Uterus (tissue), 4 donors: ENCODE results near the gene P3H2. TPM values are rescaled to one million over a fixed set of nuclear protein-coding genes. Genes with fewer than 3 reads are reported as not detected.

Experiments
- DNase-seq, 2 donors: peaks; one replicate each; pipeline ENCODE4 v3.0.0-alpha.2; 2019 to 2020
- H3K27ac ChIP-seq, 2 donors: fragments of 200-600 bp; sonication (generic); 1 replicate in 1 of 2; 2 replicates in 1 of 2; pipeline ENCODE4 v1.5.1; 2016 to 2018
- H3K27me3 ChIP-seq, 2 donors: fragments of 200-600 bp; sonication (generic); one replicate each; pipeline ENCODE4 v1.5.1; 2018 to 2019; ENCODE audit warnings: control low read depth in 1 of 2
- H3K36me3 ChIP-seq, 2 donors: fragments of 200-600 bp; sonication (generic); one replicate each; pipeline ENCODE4 v1.5.1; 2019; ENCODE audit warnings: control low read depth in 1 of 2
- H3K4me1 ChIP-seq, 2 donors: fragments of 200-600 bp; sonication (generic); one replicate each; pipeline ENCODE4 v1.5.1; 2018 to 2019; ENCODE audit warnings: control low read depth in 1 of 2
- H3K4me3 ChIP-seq, 2 donors: fragments of 200-600 bp; sonication (generic); 1 replicate in 1 of 2; 2 replicates in 1 of 2; pipeline ENCODE4 v1.5.1; 2018 to 2019; ENCODE audit warnings: mild to moderate bottlenecking in 1 of 2
- H3K9me3 ChIP-seq, 2 donors: fragments of 200-600 bp; sonication (generic); one replicate each; pipeline ENCODE4 v1.5.1; 2019; ENCODE audit warnings: control low read depth in 1 of 2
- CTCF ChIP-seq, 4 experiments: fragments of 200-600 bp in 2 of 4; fragments of 450-650 bp in 2 of 4; sonication (generic) in 2 of 4; IDR thresholded peaks; one replicate each; pipeline ENCODE4 v1.5.1; 2016 to 2019; ENCODE audit warnings: antibody characterized with exemption in 4 of 4, mild to moderate bottlenecking in 2 of 4, moderate library complexity in 1 of 4
- POLR2A ChIP-seq, 2 donors: fragments of 450-650 bp; IDR thresholded peaks; one replicate each; pipeline ENCODE4 v1.6.1; 2016; ENCODE audit warnings: antibody characterized with exemption in 2 of 2, mild to moderate bottlenecking in 1 of 2, moderate library complexity in 1 of 2
- intact Hi-C: fragments of 100-400 bp; cut with DNase I; formaldehyde crosslinking; loops from one replicate; pipeline ENCODE4 v1.15.1; 2023; ENCODE audit warnings: low total_unique reads
- total RNA-seq, 4 donors: library from RNA; depleted of rRNA in 3 of 4; stranded (reverse); fragments of >200 nt in 3 of 4; gene quantifications; one replicate each; pipeline versions ENCODE4 v1.1.0 to v1.2.4, GENCODE V29; 2014 to 2023
- donor health status: DM: yes; HTN: yes; CAD: no.

P3H2 gene
- total RNA-seq, 4 donors from 2014 or later, result 12.6 to 441 (median 30.6) TPM

- Histone ChIP-seq H3K4me3 (no peak overlapping the region), H3K36me3 (no peaks in the 10 kb centered on the region), H3K4me1 (no peaks in the 10 kb centered on the region), H3K27ac (no peak overlapping the region), H3K9me3 (no peaks in the 10 kb centered on the region), H3K27me3 (no peaks in the 10 kb centered on the region)
- no peak for TF ChIP-seq CTCF (IDR thresholded peaks at IDR 0.05)
- no peak for TF ChIP-seq POLR2A (IDR thresholded peaks at IDR 0.05)
- DNase-seq, result no peak
- intact Hi-C loops, result no loop called here
Measured at GRCh38 chr3:189944285-189945145, 176.2 kb downstream of the P3H2 start.

- no peak for TF ChIP-seq POLR2A (IDR thresholded peaks at IDR 0.05)
- TF ChIP-seq CTCF (IDR thresholded peaks at IDR 0.05), result no peak
- intact Hi-C loops, result no loop called here
- H3K9me3 ChIP-seq, result no peaks in the 10 kb centered on the region
- no peaks in the 10 kb centered on the region for H3K27me3 ChIP-seq
- H3K36me3 ChIP-seq, result no peaks in the 10 kb centered on the region
- H3K4me1 ChIP-seq, result no peaks in the 10 kb centered on the region
- no peak overlapping the region for H3K27ac ChIP-seq
- H3K4me3 ChIP-seq, result no peak overlapping the region
- no peak for DNase-seq
Measured at GRCh38 chr3:189942948-189943347, 177.7 kb downstream of the P3H2 start.

- no peaks in the 10 kb centered on the region for H3K9me3 ChIP-seq
- H3K27me3 ChIP-seq, result no peaks in the 10 kb centered on the region
- no peak overlapping the region for H3K4me3 ChIP-seq
- DNase-seq, result no peak
- no peak overlapping the region for H3K27ac ChIP-seq
- H3K36me3 ChIP-seq, result no peaks in the 10 kb centered on the region
- no peaks in the 10 kb centered on the region for H3K4me1 ChIP-seq
- intact Hi-C loops, result no loop called here
- TF ChIP-seq CTCF (IDR thresholded peaks at IDR 0.05), result no peak
- no peak for TF ChIP-seq POLR2A (IDR thresholded peaks at IDR 0.05)
Measured at GRCh38 chr3:189941679-189942078, 179.0 kb downstream of the P3H2 start.

GRCh38 chr3:189941125-189941524 lies 179.6 kb downstream of the P3H2 start:
- H3K4me3 ChIP-seq, result no peak overlapping the region
- TF ChIP-seq POLR2A (IDR thresholded peaks at IDR 0.05) (no peak), CTCF (IDR thresholded peaks at IDR 0.05) (no peak)
- no peak for DNase-seq
- H3K4me1 ChIP-seq, result no peaks in the 10 kb centered on the region
- no peaks in the 10 kb centered on the region for H3K9me3 ChIP-seq
- no peak overlapping the region for H3K27ac ChIP-seq
- H3K36me3 ChIP-seq, result no peaks in the 10 kb centered on the region
- no peaks in the 10 kb centered on the region for H3K27me3 ChIP-seq
- intact Hi-C loops, result no loop called here

- intact Hi-C loops, result no loop called here
Measured at GRCh38 chr3:189937302-189938127, 183.2 kb downstream of the P3H2 start.

More at GRCh38 chr3:189937302-189938127, 183.2 kb downstream of the P3H2 start:
- Histone ChIP-seq H3K4me3 (no peak overlapping the region), H3K4me1 (no peaks in the 10 kb centered on the region), H3K27me3 (no peaks in the 10 kb centered on the region), H3K36me3 (no peaks in the 10 kb centered on the region), H3K9me3 (no peaks in the 10 kb centered on the region), H3K27ac (no peak overlapping the region)
- TF ChIP-seq POLR2A (IDR thresholded peaks at IDR 0.05), result no peak
- no peak for TF ChIP-seq CTCF (IDR thresholded peaks at IDR 0.05)
- DNase-seq, result no peak
